Caco-2 (cell line): Measurements from ENCODE around the gene RAF1. TPM values are rescaled to one million over a fixed set of nuclear protein-coding genes. Genes with fewer than 3 reads are reported as not detected.

Source experiments
- BruUV-seq: library from RNA; stranded (reverse); fragments of 400-500 nt; replicated peaks from 2 replicates; lab custom pipeline; 2021; lab: Mats Ljungman, UMichigan
- CTCF ChIA-PET: fragments of 300-600 bp; sonication (Branson Sonifier 250); formaldehyde crosslinking; loops from one replicate; lab custom pipeline; 2022; ENCODE audit warnings: antibody characterized with exemption; lab: Charles Lee
- POLR2A ChIA-PET: fragments of 300-600 bp; sonication (Branson Sonifier 250); formaldehyde crosslinking; loops from one replicate; lab custom pipeline; 2022; ENCODE audit warnings: antibody characterized with exemption; lab: Charles Lee
- DNase-seq, 2 experiments: peaks; one replicate each; pipeline versions ENCODE4 v3.0.0 to v3.0.0-alpha.2; 2020 to 2022
- H3K27me3 ChIP-seq: replicated peaks from 2 replicates; pipeline ENCODE4 v1.6.0; 2011; ENCODE audit warnings: low read length; ENCODE audit not compliant: control insufficient read depth, insufficient read depth
- H3K36me3 ChIP-seq: 2 replicates; pipeline ENCODE4 v1.5.1; 2011; ENCODE audit warnings: low read length; ENCODE audit not compliant: control insufficient read depth, insufficient read depth
- H3K4me1 ChIP-seq: fragments of 250-450 bp; sonication (Bioruptor Pico); 2 replicates; pipeline ENCODE4 v1.5.1; 2020; ENCODE audit warnings: mild to moderate bottlenecking
- H3K4me3 ChIP-seq: 2 replicates; pipeline ENCODE4 v1.5.1; 2011; ENCODE audit warnings: low read depth, mild to moderate bottlenecking, control low read depth, low read length
- H3K9me3 ChIP-seq: fragments of 250-450 bp; sonication (Bioruptor Pico); 2 replicates; pipeline ENCODE4 v1.5.1; 2020; ENCODE audit warnings: mild to moderate bottlenecking, moderate library complexity
- H3K27ac Mint-ChIP-seq: one replicate; pipeline ENCODE4 v1.8.0; 2022; ENCODE audit warnings: mixed read lengths; ENCODE audit not compliant: unreplicated experiment
- H3K27me3 Mint-ChIP-seq: one replicate; pipeline ENCODE4 v1.8.0; 2022; ENCODE audit warnings: mixed read lengths; ENCODE audit not compliant: insufficient read depth, unreplicated experiment
- H3K36me3 Mint-ChIP-seq: one replicate; pipeline ENCODE4 v1.8.0; 2022; ENCODE audit warnings: mild to moderate bottlenecking, mixed read lengths; ENCODE audit not compliant: insufficient read depth, unreplicated experiment
- H3K4me1 Mint-ChIP-seq: one replicate; pipeline ENCODE4 v1.8.0; 2022; ENCODE audit warnings: low read depth, mixed read lengths; ENCODE audit not compliant: unreplicated experiment
- H3K4me3 Mint-ChIP-seq: one replicate; pipeline ENCODE4 v1.8.0; 2022; ENCODE audit warnings: mild to moderate bottlenecking, moderate library complexity, mixed read lengths; ENCODE audit not compliant: unreplicated experiment
- H3K9me3 Mint-ChIP-seq: one replicate; pipeline ENCODE4 v1.8.0; 2022; ENCODE audit warnings: mixed read lengths; ENCODE audit not compliant: unreplicated experiment
- intact Hi-C: fragments of 100-400 bp; cut with micrococcal nuclease; formaldehyde crosslinking; loops from one replicate; pipeline ENCODE4 v1.10.0; 2022; ENCODE audit not compliant: unreplicated experiment
- total RNA-seq: library from RNA; stranded (reverse); gene quantifications from 2 replicates; pipeline ENCODE4 v1.2.3, GENCODE V29; 2022
- TF ChIP-seq, protein P1 (sequence below), 2 experiments: fragments of 200-600 bp in 1 of 2; IDR thresholded peaks; 1 replicate in 1 of 2; 2 replicates in 1 of 2; pipeline versions ENCODE4 v1.5.1 to v1.8.0; 2011 to 2022; ENCODE audit warnings: antibody characterized with exemption in 1 of 2, control low read depth in 1 of 2, inconsistent platforms in 1 of 2, low read depth in 1 of 2, low read length in 1 of 2, mild to moderate bottlenecking in 1 of 2, moderate library complexity in 1 of 2; ENCODE audit not compliant: insufficient read depth in 1 of 2, severe bottlenecking in 1 of 2, unreplicated experiment in 1 of 2

Gene RAF1
- total RNA-seq, 1 experiment from 2014 or later, result 93.6 TPM

DNA sequence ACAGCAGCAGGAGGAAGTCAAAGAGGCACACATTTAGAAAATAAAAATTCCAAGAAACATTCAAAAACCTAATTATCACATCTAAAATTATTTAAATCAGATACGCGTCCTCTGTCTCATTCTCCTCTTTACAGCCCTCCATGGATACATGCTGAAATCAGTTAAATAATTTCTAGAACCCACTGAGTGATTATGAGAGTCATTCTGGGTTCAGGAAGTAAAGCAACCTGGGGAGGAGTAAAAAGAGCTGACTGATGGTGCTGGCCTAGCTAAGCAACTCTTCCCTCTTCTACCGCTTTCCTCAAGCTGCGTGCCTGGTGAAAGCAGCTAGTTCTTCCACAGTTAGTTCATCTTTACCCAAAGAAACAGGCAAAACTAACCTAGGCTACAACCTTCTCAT is 48.7 kb downstream of the RAF1 start:
- BruUV-seq, result no TSS peak
- no peaks in the 10 kb centered on the region for H3K4me1 Mint-ChIP-seq
- CTCF ChIA-PET, result interaction anchor here (1.1 kb wide), 1 partner anchor 67 kb away, joined by 3 read pairs; no protein-coding TSS in a partner anchor
- no peak overlapping the region for H3K4me3 ChIP-seq
- no peaks in the 10 kb centered on the region for H3K27me3 Mint-ChIP-seq
- no peak overlapping the region for H3K27ac Mint-ChIP-seq
- TF ChIP-seq, protein P1, sequence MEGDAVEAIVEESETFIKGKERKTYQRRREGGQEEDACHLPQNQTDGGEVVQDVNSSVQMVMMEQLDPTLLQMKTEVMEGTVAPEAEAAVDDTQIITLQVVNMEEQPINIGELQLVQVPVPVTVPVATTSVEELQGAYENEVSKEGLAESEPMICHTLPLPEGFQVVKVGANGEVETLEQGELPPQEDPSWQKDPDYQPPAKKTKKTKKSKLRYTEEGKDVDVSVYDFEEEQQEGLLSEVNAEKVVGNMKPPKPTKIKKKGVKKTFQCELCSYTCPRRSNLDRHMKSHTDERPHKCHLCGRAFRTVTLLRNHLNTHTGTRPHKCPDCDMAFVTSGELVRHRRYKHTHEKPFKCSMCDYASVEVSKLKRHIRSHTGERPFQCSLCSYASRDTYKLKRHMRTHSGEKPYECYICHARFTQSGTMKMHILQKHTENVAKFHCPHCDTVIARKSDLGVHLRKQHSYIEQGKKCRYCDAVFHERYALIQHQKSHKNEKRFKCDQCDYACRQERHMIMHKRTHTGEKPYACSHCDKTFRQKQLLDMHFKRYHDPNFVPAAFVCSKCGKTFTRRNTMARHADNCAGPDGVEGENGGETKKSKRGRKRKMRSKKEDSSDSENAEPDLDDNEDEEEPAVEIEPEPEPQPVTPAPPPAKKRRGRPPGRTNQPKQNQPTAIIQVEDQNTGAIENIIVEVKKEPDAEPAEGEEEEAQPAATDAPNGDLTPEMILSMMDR (IDR thresholded peaks at IDR 0.05; ENCODE audit: insufficient read depth in 1 of 2, low read depth in 1 of 2, low read length in 1 of 2, severe bottlenecking in 1 of 2, unreplicated experiment in 1 of 2), result no peak
- no peaks in the 10 kb centered on the region for H3K27me3 ChIP-seq
- no peaks in the 10 kb centered on the region for H3K4me1 ChIP-seq
- H3K36me3 ChIP-seq, result no peaks in the 10 kb centered on the region; the same call in 1 of the 2 replicates
- no peaks in the 10 kb centered on the region for H3K9me3 ChIP-seq
- no peak overlapping the region for H3K4me3 Mint-ChIP-seq
- no peaks in the 10 kb centered on the region for H3K9me3 Mint-ChIP-seq
- intact Hi-C loops, result no loop called here
- DNase-seq, result no peak
- POLR2A ChIA-PET, result no interaction called here
- peaks cover 43% of the 10 kb centered on the region for H3K36me3 Mint-ChIP-seq

DNA sequence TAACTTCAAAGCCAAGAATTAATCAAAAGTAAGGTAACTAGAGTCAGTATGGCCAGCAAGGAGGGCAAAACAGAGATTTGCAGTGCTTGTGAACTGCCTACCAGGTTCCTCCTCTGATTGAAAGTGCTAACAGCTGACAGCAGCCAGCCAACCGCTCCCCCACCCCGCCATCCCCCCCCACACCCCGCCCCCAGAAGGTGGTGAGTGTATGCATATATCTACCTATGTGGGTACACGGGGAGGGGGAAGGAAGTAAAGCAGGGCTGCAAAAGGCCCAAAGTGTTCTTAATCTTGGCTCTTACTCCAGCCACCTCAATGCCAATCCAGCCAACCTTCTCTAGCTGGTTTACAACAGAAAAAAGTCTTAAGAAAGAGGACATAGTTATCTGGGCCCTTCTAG is 50.7 kb downstream of the RAF1 start:
- TF ChIP-seq, protein P1 (IDR thresholded peaks at IDR 0.05; ENCODE audit: insufficient read depth in 1 of 2, low read depth in 1 of 2, low read length in 1 of 2, severe bottlenecking in 1 of 2, unreplicated experiment in 1 of 2), result no peak
- H3K4me1 Mint-ChIP-seq, result no peaks in the 10 kb centered on the region
- H3K4me3 Mint-ChIP-seq, result no peak overlapping the region
- H3K9me3 Mint-ChIP-seq, result no peaks in the 10 kb centered on the region
- no peak overlapping the region for H3K4me3 ChIP-seq
- no peaks in the 10 kb centered on the region for H3K9me3 ChIP-seq
- H3K27me3 Mint-ChIP-seq, result no peaks in the 10 kb centered on the region
- H3K36me3 ChIP-seq, result no peaks in the 10 kb centered on the region; the same call in none of the 2 replicates
- H3K36me3 Mint-ChIP-seq, result peaks cover 42% of the 10 kb centered on the region
- no peak overlapping the region for H3K27ac Mint-ChIP-seq
- intact Hi-C loops, result loop anchor here (5.0 kb wide), 1 partner anchor 109 kb away; no protein-coding TSS in a partner anchor
- ChIA-PET CTCF (no interaction called here), POLR2A (no interaction called here)
- no TSS peak for BruUV-seq
- no peak for DNase-seq
- H3K4me1 ChIP-seq, result no peaks in the 10 kb centered on the region
- H3K27me3 ChIP-seq, result no peaks in the 10 kb centered on the region

DNA sequence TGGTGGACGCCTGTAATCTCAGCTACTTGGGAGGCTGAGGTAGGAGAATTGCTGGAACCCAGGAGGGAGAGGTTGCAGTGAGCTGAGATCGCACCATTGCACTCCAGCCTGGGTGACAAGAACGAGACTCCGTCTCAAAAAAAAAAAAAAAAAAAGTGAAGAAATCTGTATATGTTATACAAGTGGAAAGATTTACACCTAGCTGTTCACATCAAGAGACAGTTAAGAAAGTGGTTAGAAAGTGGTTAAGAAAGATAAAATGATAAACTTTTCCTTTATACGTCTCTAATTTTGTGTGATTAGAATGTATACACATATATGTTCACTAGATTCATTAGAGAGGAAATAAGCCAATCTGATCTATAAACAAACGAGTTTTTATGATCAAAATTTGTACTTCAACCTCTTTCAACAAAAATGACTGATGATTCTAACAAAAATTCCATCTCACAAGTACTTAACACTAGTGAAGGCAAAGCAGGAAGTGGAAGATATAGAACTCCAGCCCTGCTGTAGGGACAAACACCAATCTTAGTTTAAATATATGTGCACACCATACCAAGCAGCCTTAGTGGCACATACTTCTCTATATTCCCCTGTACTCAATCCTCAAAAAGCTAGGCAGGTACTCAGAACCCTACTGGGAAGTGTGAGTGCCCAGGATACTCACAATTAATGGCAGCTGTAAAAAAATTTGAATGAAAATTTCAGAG is 51.2 kb downstream of the RAF1 start:
- Mint-ChIP-seq H3K27me3 (no peaks in the 10 kb centered on the region), H3K27ac (no peak overlapping the region), H3K4me3 (no peak overlapping the region), H3K36me3 (peaks cover 48% of the 10 kb centered on the region), H3K4me1 (no peaks in the 10 kb centered on the region), H3K9me3 (no peaks in the 10 kb centered on the region)
- DNase-seq, result no peak
- TF ChIP-seq, protein P1 (IDR thresholded peaks at IDR 0.05; ENCODE audit: insufficient read depth in 1 of 2, low read depth in 1 of 2, low read length in 1 of 2, severe bottlenecking in 1 of 2, unreplicated experiment in 1 of 2), result no peak
- no TSS peak for BruUV-seq
- no peak overlapping the region for H3K4me3 ChIP-seq
- no peaks in the 10 kb centered on the region for H3K4me1 ChIP-seq
- no peaks in the 10 kb centered on the region for H3K9me3 ChIP-seq
- H3K36me3 ChIP-seq, result no peaks in the 10 kb centered on the region; the same call in none of the 2 replicates
- ChIA-PET POLR2A (no interaction called here), CTCF (no interaction called here)
- no peaks in the 10 kb centered on the region for H3K27me3 ChIP-seq
- intact Hi-C loops, result loop anchor here (5.0 kb wide), 1 partner anchor 110 kb away; no protein-coding TSS in a partner anchor
